Measurements from ENCODE around the gene TFDP2. TPM values are rescaled to one million over a fixed set of nuclear protein-coding genes. Genes with fewer than 3 reads are reported as not detected.
A peak's percentile ranks its signal among the peaks of the same experiment; 100 is the strongest.

Gene TFDP2
- total and polyA plus RNA-seq, 9 of the 15 experiments (the other 6 are each of a cell fraction or from before 2014, with no cell fraction given) = 95.6 to 179 (median 126) TPM

DNA sequence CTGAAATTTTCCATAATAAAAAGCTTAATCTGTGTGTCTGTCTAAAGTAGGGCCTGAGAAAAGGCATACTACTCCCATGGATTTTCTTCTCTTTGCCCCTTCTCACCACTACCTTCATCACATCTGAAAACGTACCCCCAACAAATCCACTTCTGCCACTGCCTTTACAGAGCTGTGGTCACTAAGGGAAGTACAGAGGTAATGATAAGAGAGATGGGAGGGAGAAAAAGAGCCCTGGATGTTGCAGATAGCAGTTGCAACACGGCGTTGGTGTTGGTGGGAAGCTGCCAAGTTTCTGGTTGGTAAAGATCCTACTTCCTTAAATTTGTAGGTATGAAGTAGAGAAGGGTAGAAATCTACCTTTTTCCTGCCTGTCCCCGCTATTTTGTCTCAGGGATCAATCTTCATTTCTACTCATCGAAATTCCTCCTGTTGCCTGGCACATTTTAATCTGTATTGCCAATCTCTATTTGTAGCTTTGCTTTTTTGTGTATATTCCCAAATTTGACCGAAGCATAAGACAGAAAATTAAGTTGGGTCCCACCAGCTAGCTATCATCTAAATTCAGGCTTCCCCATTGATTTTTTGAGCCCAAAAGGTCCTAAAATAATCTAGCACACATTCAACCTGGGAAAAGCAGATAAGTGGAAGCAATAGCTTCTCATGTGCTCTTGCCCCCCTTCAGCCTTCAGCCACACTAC, 102.9 kb downstream of the TFDP2 start (continued):
- TF ChIP-seq, protein P1, sequence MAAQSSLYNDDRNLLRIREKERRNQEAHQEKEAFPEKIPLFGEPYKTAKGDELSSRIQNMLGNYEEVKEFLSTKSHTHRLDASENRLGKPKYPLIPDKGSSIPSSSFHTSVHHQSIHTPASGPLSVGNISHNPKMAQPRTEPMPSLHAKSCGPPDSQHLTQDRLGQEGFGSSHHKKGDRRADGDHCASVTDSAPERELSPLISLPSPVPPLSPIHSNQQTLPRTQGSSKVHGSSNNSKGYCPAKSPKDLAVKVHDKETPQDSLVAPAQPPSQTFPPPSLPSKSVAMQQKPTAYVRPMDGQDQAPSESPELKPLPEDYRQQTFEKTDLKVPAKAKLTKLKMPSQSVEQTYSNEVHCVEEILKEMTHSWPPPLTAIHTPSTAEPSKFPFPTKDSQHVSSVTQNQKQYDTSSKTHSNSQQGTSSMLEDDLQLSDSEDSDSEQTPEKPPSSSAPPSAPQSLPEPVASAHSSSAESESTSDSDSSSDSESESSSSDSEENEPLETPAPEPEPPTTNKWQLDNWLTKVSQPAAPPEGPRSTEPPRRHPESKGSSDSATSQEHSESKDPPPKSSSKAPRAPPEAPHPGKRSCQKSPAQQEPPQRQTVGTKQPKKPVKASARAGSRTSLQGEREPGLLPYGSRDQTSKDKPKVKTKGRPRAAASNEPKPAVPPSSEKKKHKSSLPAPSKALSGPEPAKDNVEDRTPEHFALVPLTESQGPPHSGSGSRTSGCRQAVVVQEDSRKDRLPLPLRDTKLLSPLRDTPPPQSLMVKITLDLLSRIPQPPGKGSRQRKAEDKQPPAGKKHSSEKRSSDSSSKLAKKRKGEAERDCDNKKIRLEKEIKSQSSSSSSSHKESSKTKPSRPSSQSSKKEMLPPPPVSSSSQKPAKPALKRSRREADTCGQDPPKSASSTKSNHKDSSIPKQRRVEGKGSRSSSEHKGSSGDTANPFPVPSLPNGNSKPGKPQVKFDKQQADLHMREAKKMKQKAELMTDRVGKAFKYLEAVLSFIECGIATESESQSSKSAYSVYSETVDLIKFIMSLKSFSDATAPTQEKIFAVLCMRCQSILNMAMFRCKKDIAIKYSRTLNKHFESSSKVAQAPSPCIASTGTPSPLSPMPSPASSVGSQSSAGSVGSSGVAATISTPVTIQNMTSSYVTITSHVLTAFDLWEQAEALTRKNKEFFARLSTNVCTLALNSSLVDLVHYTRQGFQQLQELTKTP (IDR thresholded peaks at IDR 0.05; ENCODE audit: low read depth in 1 of 2, partially characterized antibody in 2 of 2) = peak in 1 of 2 experiments; percentile 84
- TF ChIP-seq, protein P2, sequence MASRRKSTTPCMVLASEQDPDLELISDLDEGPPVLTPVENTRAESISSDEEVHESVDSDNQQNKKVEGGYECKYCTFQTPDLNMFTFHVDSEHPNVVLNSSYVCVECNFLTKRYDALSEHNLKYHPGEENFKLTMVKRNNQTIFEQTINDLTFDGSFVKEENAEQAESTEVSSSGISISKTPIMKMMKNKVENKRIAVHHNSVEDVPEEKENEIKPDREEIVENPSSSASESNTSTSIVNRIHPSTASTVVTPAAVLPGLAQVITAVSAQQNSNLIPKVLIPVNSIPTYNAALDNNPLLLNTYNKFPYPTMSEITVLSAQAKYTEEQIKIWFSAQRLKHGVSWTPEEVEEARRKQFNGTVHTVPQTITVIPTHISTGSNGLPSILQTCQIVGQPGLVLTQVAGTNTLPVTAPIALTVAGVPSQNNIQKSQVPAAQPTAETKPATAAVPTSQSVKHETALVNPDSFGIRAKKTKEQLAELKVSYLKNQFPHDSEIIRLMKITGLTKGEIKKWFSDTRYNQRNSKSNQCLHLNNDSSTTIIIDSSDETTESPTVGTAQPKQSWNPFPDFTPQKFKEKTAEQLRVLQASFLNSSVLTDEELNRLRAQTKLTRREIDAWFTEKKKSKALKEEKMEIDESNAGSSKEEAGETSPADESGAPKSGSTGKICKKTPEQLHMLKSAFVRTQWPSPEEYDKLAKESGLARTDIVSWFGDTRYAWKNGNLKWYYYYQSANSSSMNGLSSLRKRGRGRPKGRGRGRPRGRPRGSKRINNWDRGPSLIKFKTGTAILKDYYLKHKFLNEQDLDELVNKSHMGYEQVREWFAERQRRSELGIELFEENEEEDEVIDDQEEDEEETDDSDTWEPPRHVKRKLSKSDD (conservative IDR thresholded peaks at IDR 0.05; ENCODE audit: low read length) = 0 out of 2 replicates have a peak, but pooled peaks have one; percentile 41
- TF ChIP-seq, protein P3, sequence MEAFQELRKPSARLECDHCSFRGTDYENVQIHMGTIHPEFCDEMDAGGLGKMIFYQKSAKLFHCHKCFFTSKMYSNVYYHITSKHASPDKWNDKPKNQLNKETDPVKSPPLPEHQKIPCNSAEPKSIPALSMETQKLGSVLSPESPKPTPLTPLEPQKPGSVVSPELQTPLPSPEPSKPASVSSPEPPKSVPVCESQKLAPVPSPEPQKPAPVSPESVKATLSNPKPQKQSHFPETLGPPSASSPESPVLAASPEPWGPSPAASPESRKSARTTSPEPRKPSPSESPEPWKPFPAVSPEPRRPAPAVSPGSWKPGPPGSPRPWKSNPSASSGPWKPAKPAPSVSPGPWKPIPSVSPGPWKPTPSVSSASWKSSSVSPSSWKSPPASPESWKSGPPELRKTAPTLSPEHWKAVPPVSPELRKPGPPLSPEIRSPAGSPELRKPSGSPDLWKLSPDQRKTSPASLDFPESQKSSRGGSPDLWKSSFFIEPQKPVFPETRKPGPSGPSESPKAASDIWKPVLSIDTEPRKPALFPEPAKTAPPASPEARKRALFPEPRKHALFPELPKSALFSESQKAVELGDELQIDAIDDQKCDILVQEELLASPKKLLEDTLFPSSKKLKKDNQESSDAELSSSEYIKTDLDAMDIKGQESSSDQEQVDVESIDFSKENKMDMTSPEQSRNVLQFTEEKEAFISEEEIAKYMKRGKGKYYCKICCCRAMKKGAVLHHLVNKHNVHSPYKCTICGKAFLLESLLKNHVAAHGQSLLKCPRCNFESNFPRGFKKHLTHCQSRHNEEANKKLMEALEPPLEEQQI (IDR thresholded peaks at IDR 0.05) = peak; percentile 83; the same call in 1 of the 2 replicates
- TF ChIP-seq, protein P4, sequence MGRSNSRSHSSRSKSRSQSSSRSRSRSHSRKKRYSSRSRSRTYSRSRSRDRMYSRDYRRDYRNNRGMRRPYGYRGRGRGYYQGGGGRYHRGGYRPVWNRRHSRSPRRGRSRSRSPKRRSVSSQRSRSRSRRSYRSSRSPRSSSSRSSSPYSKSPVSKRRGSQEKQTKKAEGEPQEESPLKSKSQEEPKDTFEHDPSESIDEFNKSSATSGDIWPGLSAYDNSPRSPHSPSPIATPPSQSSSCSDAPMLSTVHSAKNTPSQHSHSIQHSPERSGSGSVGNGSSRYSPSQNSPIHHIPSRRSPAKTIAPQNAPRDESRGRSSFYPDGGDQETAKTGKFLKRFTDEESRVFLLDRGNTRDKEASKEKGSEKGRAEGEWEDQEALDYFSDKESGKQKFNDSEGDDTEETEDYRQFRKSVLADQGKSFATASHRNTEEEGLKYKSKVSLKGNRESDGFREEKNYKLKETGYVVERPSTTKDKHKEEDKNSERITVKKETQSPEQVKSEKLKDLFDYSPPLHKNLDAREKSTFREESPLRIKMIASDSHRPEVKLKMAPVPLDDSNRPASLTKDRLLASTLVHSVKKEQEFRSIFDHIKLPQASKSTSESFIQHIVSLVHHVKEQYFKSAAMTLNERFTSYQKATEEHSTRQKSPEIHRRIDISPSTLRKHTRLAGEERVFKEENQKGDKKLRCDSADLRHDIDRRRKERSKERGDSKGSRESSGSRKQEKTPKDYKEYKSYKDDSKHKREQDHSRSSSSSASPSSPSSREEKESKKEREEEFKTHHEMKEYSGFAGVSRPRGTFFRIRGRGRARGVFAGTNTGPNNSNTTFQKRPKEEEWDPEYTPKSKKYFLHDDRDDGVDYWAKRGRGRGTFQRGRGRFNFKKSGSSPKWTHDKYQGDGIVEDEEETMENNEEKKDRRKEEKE (IDR thresholded peaks at IDR 0.05; ENCODE audit: borderline replicate concordance in 1 of 2, control insufficient read depth in 1 of 2, low read depth in 2 of 2, low read length in 1 of 2) = 0 out of 4 replicates have a peak, but pooled peaks of 1 of the 2 experiments have one; percentile 79
- peak in 1 of 2 experiments; percentile 37 for TF ChIP-seq NCOA2 (IDR thresholded peaks at IDR 0.05; ENCODE audit: partially characterized antibody in 2 of 2)
- TF ChIP-seq BHLHE40 (IDR thresholded peaks at IDR 0.05; ENCODE audit: low read length) = peak; percentile 56; the same call in 1 of the 2 replicates
- TF ChIP-seq, protein P5, sequence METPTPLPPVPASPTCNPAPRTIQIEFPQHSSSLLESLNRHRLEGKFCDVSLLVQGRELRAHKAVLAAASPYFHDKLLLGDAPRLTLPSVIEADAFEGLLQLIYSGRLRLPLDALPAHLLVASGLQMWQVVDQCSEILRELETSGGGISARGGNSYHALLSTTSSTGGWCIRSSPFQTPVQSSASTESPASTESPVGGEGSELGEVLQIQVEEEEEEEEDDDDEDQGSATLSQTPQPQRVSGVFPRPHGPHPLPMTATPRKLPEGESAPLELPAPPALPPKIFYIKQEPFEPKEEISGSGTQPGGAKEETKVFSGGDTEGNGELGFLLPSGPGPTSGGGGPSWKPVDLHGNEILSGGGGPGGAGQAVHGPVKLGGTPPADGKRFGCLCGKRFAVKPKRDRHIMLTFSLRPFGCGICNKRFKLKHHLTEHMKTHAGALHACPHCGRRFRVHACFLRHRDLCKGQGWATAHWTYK (CRISPR knock-in tag; IDR thresholded peaks at IDR 0.05) = peak; percentile 45; the same call in 1 of the 2 replicates
- no peak for TF ChIP-seq CBX5 (IDR thresholded peaks at IDR 0.05; ENCODE audit: borderline replicate concordance, low read depth)
- TF ChIP-seq FOXA3 (CRISPR knock-in tag; conservative IDR thresholded peaks at IDR 0.05 in 1 of 2, IDR thresholded peaks at IDR 0.05 in 1 of 2) = no peak
- TF ChIP-seq RBFOX2 (IDR thresholded peaks at IDR 0.05; ENCODE audit: low read depth, low read length) = no peak
- TF ChIP-seq NCOA1 (IDR thresholded peaks at IDR 0.05; ENCODE audit: low read depth) = peak; percentile 79

Data from K562 (cell line).